GM21825 (cell line): ENCODE measurements around the gene RARA.
"Not testable (repeated sequence)": the region's sequence is repeated elsewhere in the genome, so short reads cannot be mapped to it uniquely, and the experiment has no call there.

Experiments used
- ATAC-seq: cut with Tn5 transposase; IDR thresholded peaks from one replicate; pipeline ENCODE4 v1.9.1; 2021; ENCODE audit warnings: mild to moderate bottlenecking, moderate library complexity; ENCODE audit not compliant: unreplicated experiment

RARA gene

DNA sequence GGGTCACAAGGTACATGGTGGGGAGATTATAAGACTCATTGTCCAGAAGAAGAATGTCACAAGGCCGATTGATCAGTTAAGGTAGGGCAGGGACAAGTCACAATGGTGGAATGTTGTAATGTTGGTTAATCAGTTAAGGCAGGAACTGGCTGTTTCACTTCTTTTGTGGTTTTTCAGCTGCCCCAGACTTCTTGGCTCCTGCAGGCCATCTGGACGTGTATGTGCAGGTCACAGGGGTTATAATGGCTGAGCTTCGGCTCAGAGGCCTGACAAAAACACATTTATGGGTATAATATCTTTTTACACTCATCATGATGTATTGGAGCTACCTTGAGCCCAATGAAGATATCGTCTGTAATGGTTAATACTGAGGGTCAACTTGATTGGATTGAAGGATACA, 63.7 kb downstream of the RARA start:
- not testable (repeated sequence) for ATAC-seq

DNA sequence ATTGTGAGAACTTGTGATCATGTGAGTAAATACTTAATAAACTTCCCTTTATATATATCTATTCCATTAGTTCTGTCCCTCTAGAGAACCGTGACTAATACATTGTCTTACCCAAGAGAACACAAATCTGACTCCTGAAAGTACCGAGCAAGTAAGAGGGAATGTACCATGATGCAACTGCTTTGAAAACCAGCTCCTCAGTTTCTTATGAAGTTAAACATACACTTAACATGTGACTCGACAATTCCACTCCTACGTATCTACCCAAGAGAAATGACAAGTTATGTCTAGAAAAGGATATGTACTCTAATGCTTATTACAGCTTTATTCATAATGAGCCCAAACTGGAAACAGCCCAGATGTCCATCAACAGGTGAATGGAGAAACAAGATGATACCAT, 64.3 kb downstream of the RARA start:
- no peak for ATAC-seq

DNA sequence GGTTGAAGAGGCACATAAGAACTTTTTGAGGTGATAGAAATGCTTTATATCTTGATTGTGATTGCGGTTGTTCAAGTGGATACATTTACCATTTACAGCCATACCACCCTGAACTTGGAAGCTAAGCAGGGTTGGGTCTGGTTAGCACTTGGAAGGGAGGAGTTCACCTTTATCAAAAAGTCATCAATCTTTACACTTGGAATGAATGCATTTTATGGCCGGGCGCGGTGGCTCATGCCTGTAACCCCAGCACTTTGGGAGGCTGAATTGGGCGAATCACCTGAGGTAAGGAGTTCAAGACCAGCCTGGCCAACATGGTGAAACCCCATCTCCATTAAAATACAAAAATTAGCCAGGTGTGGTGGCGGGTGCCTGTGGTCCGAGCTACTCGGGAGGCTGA, 65.0 kb downstream of the RARA start:
- no peak for ATAC-seq

DNA sequence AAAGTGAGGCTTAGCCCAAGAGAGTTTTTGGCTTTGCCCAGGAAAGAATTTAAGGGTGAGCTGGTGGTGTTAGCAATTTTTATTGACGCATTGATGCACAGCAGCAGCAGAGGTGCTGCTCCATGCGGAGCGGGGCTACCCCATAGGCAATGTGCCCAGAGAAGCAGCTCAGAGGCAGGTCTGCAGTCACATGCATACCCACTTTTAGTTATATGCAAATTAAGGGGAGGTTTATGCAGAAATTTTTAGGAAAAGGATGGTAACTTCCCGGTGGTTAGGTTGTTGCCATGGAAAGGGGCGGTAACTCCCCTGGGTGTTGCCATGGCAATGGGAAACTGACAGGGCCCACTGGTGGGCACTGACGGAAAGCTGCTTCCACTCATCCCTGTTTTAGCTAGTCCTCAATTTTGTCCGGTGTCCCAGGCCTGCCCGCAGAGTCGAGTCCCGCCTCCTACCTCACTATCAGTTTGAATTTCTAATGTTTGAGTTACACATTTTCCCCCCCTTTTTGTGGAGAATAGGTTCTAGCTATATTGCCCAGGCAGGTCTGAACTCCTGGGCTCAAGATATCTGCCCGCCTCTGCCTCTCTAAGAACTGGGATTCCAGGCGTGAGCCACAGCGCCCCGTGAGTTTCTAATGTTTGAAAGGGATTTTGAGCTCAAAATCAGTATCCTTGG, 66.0 kb downstream of the RARA start:
- ATAC-seq, result no peak

DNA sequence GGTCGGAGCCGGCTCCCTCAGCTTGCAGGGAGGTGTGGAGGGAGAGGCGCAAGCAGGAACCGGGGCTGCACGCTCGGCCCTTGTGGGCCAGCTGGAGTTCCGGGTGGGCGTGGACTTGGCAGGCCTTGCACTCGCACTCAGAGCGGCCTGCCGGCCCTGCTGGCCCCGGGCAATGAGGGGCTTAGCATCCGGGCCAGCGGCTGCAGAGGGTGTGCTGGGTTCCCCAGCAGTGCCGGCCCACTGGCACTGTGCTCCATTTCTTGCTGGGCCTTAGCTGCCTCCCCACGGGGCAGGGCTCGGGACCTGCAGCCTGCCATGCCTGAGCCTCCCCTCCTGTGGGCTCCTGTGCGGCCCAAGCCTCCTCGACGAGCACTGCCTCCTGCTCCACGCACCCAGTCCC, 66.8 kb downstream of the RARA start:
- ATAC-seq, result not testable (repeated sequence)

DNA sequence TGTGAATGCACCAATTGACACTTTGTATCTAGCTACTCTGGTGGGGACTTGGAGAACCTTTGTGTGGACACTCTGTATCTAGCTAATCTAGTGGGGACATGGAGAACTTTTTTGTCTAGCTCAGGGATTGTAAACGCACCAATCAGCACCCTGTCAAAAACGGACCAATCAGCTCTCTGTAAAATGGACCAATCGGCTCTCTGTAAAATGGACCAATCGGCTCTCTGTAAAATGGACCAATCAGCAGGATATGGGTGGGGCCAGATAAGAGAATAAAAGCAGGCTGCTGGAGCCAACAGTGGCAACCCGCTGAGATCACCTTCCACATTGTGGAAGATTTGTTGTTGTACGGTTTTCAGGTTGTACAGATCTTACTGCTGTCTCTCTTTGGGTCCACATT, 67.6 kb downstream of the RARA start:
- ATAC-seq, result not testable (repeated sequence)

DNA sequence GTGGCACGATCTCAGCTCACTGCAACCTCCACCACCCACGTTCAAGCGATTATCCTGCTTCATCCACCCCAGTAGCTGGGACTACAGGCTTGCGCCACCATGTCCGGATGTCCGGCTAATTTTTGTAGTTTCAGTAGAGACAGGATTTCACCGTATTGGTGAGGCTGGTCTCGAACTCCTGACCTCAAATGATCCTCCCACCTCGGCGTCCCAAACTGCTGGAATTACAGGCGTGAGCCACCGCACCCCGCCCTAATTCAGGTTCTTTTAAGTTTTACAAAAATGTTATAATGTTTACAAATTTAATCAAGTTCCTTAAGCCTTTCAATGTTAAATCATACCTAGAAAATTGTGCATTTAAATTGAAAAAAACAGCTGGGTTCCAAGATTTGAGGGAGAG, 68.9 kb downstream of the RARA start:
- ATAC-seq, result no peak

DNA sequence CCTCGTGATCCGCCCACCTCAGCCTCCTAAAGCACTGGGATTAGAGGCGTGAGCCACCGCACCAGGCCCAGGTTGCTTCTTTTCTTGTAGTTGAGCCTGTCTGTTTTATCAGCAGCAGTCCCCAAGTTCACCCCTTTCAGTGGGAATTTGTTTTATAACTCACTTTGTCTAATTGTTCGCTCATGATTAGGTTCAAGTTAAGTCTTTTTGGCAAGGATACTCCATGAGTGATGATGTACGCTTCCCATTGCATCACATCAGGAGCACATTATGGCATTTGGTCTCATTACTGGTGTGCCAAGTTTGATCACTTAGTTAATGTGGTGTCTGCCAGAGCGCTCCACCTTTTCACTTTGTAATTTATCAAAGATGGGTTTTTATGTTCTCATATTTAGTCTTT, 70.0 kb downstream of the RARA start:
- no peak for ATAC-seq

DNA sequence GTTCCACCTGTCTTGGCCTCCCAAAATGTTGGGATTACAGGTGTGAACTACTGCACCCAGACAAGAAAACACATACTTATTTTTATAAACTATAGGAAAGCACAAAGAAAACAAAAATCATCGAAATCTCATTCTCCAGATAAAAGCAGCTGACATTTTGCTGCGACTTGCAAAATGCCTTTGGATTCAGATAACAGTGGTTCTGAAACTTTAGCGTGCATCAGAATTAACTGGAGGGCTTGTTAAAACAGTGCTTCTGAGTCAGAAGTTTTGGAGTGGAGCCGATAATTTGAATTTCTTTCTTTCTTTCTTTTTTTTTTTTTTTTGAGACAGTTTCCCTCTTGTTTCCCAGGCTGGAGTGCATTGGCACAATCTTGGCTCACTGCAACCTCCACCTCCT, 73.3 kb downstream of the RARA start:
- ATAC-seq, result no peak

DNA sequence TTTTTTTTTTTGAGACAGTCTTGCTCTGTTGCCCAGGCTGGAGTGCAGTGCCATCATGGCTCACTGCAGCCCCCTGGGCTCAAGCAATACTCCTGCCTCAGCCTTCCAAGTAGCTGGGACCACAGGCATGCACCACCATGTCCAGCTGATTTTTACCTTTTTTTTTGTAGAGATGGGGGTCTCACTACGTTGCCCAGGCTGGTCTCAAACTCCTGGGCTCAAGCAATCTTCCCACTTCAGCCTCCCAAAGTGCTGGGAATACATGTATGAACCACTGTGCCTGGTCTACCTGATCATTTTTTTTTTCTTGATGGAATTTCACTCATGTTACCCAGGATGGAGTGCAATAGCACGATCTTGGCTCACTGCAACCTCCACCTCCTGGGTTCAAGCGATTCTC, 77.6 kb downstream of the RARA start:
- not testable (repeated sequence) for ATAC-seq

DNA sequence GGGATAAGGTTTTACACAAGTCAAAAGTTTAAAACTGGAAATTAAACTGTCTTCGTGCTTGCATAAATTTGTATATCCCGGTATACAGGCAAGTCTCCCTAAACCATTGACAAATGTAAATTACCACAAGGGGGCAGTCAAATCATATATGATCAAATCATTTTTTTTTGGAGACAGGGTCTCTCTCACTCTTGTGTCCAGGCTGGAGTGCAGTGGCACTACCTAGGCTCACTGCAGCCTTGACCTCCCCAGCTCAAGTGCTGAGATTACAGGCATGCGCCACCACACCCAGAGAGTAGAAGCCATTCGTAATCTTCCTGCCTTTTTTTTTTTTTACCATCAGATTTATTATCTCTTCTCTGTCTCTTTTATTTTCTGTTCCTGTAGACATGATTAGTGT, 90.2 kb downstream of the RARA start:
- ATAC-seq, result no peak

DNA sequence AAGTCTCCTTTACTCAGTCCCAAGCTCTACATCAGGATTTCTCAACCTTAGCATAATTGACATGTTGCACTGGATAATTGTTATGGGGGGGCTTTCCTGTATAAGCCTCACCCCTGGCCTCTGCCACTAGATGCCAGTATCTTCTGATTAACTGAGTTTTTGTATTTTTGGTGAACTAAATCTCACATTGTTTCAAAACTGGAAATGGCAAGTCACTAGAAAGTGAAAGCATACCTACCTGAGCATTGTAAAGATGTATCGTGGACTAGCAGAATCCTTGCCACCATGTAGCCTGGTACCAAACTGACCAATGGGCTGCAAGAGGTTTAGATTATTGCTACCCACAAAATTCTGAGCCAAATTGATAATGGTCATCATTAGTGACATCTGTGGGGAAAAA, 93.7 kb downstream of the RARA start:
- ATAC-seq, result no peak

DNA sequence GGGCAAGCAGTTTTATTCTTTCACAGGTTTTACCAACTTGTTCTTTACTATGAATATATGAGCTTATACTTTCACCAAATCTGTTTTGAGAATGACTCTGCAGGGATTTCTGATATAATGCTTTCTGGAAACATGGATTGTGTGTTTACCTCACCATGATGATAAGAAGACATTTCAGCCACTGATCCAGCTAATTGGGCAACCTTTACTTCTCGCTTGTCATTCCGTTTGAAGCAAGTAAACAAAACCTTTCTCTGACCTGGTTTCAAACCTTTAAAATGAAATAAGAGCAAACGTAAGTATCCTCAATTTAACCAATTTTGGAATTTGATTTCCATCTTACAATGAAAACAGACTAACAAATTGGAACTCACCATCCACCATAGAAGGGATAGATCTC, 95.0 kb downstream of the RARA start:
- ATAC-seq, result no peak
